ENCODE data around the gene ARHGAP15.

Gene ARHGAP15

DNA sequence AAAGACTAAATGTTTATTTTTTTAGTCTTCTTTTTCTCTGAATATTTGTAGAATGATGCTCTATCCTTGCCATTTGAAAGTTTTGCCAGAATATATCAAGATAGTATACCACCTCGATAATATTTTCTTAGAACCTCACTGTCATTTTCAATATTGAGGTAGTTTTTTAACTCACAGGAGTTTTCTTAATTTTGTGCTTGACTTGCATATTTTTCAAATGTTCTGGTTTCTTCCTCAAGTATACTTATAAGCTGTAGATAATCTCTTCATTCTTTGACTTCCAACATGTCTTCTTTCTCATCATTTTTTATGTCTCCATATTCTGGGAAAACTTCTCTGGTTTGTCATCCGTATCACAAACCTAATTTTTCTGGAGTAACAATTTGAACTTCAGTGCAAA, 559.6 kb downstream of the ARHGAP15 start:
- Histone ChIP-seq H4K20me1 (ENCODE audit: low read depth, low read length) (no peaks in the 10 kb centered on the region), H3K4me3 (ENCODE audit: insufficient read depth, low read length, poor library complexity, severe bottlenecking) (no peak overlapping the region), H2AFZ (ENCODE audit: low read depth, low read length, severe bottlenecking) (no peak overlapping the region), H3K9me2 (replicated peaks; ENCODE audit: insufficient read depth, low read length) (no peaks in the 10 kb centered on the region), H3K36me3 (ENCODE audit: low read length) (no peaks in the 10 kb centered on the region), H3K27ac (ENCODE audit: low read depth, low read length) (no peak overlapping the region), H3K27me3 (ENCODE audit: low read length) (no peaks in the 10 kb centered on the region), H3K79me2 (ENCODE audit: insufficient read depth, low read length) (no peaks in the 10 kb centered on the region), H3K9ac (ENCODE audit: low read length) (no peak overlapping the region), H3K9me3 (ENCODE audit: insufficient read depth, low read length) (no peaks in the 10 kb centered on the region), H3F3A (ENCODE audit: insufficient read depth) (no peaks in the 10 kb centered on the region), H3K4me2 (ENCODE audit: low read depth, low read length, poor library complexity, severe bottlenecking) (no peak overlapping the region)
- no peak for TF ChIP-seq EZH2phosphoT487 (conservative IDR thresholded peaks at IDR 0.05; ENCODE audit: low read length)
- TF ChIP-seq, protein P1, sequence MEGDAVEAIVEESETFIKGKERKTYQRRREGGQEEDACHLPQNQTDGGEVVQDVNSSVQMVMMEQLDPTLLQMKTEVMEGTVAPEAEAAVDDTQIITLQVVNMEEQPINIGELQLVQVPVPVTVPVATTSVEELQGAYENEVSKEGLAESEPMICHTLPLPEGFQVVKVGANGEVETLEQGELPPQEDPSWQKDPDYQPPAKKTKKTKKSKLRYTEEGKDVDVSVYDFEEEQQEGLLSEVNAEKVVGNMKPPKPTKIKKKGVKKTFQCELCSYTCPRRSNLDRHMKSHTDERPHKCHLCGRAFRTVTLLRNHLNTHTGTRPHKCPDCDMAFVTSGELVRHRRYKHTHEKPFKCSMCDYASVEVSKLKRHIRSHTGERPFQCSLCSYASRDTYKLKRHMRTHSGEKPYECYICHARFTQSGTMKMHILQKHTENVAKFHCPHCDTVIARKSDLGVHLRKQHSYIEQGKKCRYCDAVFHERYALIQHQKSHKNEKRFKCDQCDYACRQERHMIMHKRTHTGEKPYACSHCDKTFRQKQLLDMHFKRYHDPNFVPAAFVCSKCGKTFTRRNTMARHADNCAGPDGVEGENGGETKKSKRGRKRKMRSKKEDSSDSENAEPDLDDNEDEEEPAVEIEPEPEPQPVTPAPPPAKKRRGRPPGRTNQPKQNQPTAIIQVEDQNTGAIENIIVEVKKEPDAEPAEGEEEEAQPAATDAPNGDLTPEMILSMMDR (IDR thresholded peaks at IDR 0.05; ENCODE audit: insufficient read depth, low read length, poor library complexity, severe bottlenecking), result no peak

DNA sequence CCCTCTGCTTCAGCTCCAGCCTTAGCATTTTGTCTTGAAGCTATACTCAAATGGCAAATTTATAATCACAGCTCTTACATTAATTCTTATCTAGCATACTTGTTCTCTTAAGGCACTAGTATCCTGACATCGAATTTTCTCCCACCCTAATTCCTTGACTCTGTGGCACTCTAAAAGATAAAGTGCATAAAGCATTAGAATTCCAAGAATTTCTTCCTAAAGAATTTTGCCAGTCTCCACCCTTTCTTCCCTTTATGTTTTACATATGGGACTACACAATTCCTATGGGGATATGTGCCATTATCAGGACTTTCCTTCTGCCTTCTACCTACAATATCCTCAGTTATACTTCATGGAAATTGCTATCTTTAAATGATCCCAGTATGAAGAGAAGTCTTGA, 560.3 kb downstream of the ARHGAP15 start:
- no peaks in the 10 kb centered on the region for H3K36me3 ChIP-seq (ENCODE audit: low read length)
- H3K4me2 ChIP-seq (ENCODE audit: low read depth, low read length, poor library complexity, severe bottlenecking), result no peak overlapping the region
- no peaks in the 10 kb centered on the region for H3K27me3 ChIP-seq (ENCODE audit: low read length)
- TF ChIP-seq EZH2phosphoT487 (conservative IDR thresholded peaks at IDR 0.05; ENCODE audit: low read length), result no peak
- TF ChIP-seq, protein P1 (IDR thresholded peaks at IDR 0.05; ENCODE audit: insufficient read depth, low read length, poor library complexity, severe bottlenecking), result no peak
- H2AFZ ChIP-seq (ENCODE audit: low read depth, low read length, severe bottlenecking), result no peak overlapping the region
- no peak overlapping the region for H3K9ac ChIP-seq (ENCODE audit: low read length)
- no peaks in the 10 kb centered on the region for H3K9me3 ChIP-seq (ENCODE audit: insufficient read depth, low read length)
- H4K20me1 ChIP-seq (ENCODE audit: low read depth, low read length), result no peaks in the 10 kb centered on the region
- no peaks in the 10 kb centered on the region for H3K9me2 ChIP-seq (replicated peaks; ENCODE audit: insufficient read depth, low read length)
- no peak overlapping the region for H3K4me3 ChIP-seq (ENCODE audit: insufficient read depth, low read length, poor library complexity, severe bottlenecking)
- no peak overlapping the region for H3K27ac ChIP-seq (ENCODE audit: low read depth, low read length)
- no peaks in the 10 kb centered on the region for H3K79me2 ChIP-seq (ENCODE audit: insufficient read depth, low read length)
- H3F3A ChIP-seq (ENCODE audit: insufficient read depth), result no peaks in the 10 kb centered on the region

DNA sequence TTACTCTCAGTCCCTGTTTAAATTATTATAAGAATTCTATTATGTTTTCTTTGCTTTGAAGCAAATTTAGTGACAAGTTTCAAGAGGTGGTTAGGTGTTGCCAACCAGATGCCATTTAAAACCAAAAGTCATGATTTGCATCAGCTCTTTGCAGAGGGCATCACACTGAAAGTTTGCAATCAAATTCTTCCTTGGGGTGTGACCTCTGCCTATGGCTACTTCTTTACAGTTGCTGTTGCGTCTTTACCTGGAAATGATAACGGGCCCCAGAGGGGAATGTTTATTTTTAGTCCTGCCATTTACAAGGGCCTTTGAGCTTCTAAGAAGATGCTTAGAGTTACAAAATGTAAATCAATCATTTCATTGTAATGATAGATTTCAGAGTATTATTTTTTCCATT, 561.0 kb downstream of the ARHGAP15 start:
- Histone ChIP-seq H4K20me1 (ENCODE audit: low read depth, low read length) (no peaks in the 10 kb centered on the region), H3K27me3 (ENCODE audit: low read length) (no peaks in the 10 kb centered on the region), H3K9ac (ENCODE audit: low read length) (no peak overlapping the region), H3K9me2 (replicated peaks; ENCODE audit: insufficient read depth, low read length) (no peaks in the 10 kb centered on the region), H3K36me3 (ENCODE audit: low read length) (no peaks in the 10 kb centered on the region), H3K4me3 (ENCODE audit: insufficient read depth, low read length, poor library complexity, severe bottlenecking) (no peak overlapping the region), H3F3A (ENCODE audit: insufficient read depth) (no peaks in the 10 kb centered on the region), H3K79me2 (ENCODE audit: insufficient read depth, low read length) (no peaks in the 10 kb centered on the region), H3K27ac (ENCODE audit: low read depth, low read length) (no peak overlapping the region), H3K9me3 (ENCODE audit: insufficient read depth, low read length) (no peaks in the 10 kb centered on the region), H3K4me2 (ENCODE audit: low read depth, low read length, poor library complexity, severe bottlenecking) (no peak overlapping the region), H2AFZ (ENCODE audit: low read depth, low read length, severe bottlenecking) (no peak overlapping the region)
- TF ChIP-seq EZH2phosphoT487 (conservative IDR thresholded peaks at IDR 0.05; ENCODE audit: low read length), result no peak
- TF ChIP-seq, protein P1 (IDR thresholded peaks at IDR 0.05; ENCODE audit: insufficient read depth, low read length, poor library complexity, severe bottlenecking), result no peak

Measured in SU-DHL-6 (cell line).